ENCODE measurements around the gene TEX29.

The TEX29 gene

DNA sequence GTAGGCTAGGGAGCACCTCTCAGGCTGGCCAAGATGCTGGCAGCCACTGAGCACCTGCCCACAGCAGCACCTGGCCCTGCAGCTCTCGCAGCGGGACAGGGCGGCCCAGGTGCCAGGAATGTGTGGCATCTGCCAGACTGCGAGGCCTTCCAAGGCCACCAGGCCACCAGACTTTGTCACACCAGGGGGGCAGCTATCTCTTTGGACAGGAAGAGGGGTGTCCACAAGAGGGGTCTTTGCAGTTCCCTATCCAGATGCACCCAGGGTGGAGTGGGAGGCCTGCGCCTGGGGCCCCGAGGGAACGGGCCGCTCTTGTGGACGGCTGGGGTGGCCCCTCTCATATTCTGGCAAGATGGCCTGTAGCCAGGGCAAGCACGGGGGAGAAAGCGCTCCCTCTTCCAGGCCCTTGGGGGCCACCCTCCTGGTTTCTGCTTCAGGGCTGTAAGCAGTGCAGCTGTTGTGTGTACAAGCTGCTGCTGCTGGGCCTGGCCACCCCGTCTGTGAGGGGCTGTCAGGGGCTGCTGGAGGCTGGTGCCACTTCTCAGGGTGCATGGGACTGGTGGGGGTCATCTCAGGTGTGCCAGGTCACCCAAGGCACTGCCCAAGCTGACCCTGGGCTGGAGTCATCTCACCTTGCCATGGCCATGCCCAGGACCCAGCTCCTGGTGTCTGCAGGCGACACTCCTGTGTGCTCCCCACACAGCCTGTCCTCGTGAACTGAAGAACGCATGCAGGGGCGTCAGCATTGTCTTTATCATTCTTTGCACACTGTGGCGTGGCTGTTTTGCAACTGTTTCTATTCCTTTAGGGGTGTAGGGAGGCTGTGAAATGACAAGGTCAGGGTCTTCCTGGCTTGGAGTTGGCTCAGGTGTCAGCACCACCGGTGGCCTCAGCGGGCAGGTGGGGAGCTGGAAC lies 1.8 kb downstream of the TEX29 start:
- DNase-seq (ENCODE audit: low read depth): no peak

DNA sequence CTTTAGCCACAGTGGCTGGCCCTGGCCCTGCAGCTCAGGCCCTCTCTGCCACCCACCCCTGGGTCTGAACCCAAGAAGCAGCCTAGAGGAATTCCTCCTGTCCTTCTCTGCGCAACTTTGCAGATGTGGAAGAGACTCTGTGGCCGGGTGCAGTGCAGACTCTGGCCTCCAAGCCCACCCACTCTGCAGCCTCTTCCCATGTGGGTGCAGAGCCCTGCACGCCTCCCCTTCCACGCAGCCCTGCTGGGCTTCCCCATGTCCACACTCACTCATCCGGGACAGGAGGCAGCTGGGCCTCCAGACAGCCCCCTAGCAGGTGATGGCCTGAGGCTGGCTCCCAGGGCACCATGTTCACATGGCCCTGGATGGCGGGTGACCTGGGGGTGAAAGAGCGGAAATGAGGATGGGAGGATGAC lies 2.5 kb downstream of the TEX29 start:
- DNase-seq (ENCODE audit: low read depth): no peak

DNA sequence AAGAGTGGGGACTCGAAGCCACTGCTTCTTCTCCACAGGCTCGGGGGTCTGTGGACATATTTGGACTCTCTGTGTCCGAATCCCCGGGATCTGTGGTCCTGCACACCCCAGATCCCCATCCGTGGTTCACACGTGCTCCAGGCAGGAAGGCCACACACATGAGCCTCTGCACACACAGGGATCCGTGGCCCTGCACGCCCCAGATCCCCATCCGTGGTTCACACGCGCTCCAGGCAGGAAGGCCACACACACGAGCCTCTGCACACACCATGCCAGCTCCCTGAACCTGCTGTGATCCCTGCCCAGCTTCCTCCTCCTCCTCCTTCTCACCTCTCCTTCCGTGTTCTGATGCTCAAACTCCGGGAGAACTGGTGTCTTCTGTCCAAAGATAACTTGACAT lies 3.1 kb downstream of the TEX29 start:
- DNase-seq (ENCODE audit: low read depth): no peak

GRCh38 chr13:111323950-111324651 lies 3.7 kb downstream of the TEX29 start:
- DNase-seq (ENCODE audit: low read depth): no peak

DNA sequence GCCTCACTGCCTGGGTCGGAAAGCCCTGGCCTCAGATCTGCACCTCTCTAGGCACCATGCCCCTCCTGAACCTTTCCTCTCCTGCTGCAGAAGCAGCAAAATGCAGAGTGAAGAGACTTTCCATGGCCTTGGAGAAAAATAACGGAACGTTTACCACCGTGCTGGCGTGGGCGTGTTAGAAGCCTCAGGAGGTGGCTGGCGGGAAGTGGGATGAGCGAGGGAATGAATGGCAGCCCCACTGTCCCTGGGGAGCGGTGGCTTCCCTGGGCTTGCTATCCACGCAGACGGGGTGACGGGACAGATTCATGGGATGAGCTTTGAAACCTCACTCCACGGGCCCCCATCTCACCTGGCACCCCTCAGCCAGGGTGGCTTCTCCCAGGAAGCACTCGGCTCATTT lies 4.3 kb downstream of the TEX29 start:
- no peak for DNase-seq (ENCODE audit: low read depth)

- no peak for DNase-seq (ENCODE audit: low read depth)
Observed at GRCh38 chr13:111325146-111325890, 4.9 kb downstream of the TEX29 start.

DNA sequence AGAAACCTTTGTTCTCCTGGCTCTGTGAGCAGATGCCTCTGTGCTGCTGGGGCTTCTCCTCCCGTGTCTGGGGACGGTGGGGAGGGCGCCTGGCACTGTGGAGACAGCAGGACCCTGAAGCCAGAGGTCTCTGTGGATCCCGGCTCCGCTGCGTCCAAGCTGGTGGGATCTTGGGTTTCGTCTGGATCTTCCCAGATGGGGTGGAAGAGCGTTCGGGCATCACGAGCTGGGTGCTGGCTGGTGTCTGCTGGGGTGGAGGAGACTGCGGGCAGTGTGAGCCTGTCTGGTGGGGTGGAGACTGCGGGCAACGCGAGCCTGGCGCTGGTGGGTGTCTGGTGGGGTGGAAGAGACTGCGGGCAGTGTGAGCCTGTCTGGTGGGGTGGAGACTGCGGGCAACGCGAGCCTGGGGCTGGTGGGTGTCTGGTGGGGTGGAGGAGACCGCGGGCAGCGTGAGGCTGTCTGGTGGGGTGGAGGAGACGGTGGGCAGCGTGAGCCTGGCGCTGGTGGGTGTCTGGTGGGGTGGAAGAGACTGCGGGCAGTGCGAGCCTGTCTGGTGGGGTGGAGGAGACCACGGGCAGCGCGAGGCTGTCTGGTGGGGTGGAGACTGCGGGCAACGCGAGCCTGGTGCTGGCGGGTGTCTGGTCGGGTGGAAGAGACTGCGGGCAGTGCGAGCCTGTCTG lies 5.6 kb downstream of the TEX29 start:
- no peak for DNase-seq (ENCODE audit: low read depth)

DNA sequence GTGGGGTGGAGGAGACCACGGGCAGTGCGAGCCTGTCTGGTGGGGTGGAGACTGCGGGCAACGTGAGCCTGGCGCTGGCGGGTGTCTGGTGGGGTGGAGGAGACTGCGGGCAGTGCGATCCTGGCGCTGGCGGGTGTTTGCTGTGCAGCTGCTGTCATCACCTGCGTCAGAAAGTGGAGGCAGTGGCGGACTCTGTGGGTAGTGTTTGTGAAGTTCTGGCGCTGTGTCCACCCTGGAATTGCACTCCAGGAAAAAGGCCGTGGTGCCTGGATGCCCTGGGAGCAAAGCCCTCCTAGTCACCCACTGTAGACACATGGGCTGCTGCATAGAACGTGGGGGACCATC lies 6.2 kb downstream of the TEX29 start:
- DNase-seq (ENCODE audit: low read depth): no peak

GRCh38 chr13:111326981-111327642 lies 6.7 kb downstream of the TEX29 start:
- DNase-seq (ENCODE audit: low read depth): no peak

DNA sequence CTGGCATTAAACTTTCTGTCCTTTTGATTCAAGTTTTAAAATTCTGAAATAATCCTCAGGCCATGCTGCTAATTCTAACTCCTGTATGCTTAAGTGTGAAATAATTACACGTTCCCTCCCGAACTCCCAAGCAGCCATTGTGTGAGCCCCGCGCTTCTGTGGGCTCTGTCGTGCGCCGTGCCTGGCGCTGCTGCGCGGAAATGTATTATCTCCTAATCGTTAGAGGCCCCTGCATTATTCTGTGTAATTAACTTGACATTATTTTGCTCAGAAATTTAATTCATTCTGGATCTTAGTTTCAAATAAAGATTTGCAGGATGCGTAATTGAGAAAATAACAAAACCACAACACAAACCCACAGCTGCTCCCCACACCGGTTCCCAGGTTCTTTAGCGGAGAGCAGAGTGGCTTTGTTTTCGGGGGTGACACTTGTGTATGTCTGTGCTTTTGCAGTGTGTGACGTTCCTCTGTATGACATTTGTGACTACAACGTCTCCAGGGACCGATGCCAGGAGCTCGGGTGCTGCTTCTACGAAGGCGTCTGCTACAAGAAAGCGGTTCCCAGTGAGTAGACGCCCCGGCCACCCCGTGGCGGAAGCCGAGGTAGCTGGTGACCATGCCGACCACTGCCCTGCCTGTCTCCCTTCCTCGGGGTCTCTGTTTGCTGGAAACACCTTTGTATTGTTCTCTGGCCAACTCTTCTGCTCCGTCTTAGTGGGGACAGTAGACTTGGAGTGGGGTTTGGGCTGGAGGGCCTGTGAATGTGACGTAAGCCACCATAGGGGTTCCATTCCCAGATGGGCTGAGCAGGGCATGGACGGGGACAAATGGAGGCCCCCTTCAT lies 7.5 kb downstream of the TEX29 start:
- no peak for DNase-seq (ENCODE audit: low read depth)

GRCh38 chr13:111328574-111329410 lies 8.3 kb downstream of the TEX29 start:
- DNase-seq (ENCODE audit: low read depth): no peak

GRCh38 chr13:111329641-111330040 lies 9.2 kb downstream of the TEX29 start:
- DNase-seq (ENCODE audit: low read depth): no peak

DNA sequence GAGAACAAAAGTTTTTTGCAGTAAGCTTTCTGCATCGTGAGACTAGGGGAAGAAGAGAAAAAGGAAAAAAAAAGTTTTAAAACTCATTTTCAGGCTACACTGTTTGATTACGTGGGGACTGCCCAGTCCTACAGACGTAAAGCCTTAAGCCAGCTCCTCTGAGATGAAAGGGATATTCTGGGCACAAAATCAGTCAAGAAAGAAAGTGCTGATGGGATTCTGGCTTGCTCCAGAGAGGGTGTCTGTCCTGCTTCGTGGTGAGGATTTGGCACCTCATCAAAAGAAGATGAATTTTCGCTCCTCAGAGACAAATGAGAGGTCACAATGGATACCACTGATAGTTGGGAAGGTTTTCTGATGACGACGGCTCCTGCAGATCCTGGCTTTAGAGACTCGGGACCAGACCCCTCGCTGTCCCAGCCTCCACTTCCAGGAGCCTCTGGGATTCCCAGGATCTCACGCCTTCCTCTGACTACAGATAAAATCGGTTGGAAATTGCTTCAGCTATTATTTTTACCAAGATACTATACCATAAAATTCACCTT lies 9.7 kb downstream of the TEX29 start:
- DNase-seq (ENCODE audit: low read depth): no peak

DNA sequence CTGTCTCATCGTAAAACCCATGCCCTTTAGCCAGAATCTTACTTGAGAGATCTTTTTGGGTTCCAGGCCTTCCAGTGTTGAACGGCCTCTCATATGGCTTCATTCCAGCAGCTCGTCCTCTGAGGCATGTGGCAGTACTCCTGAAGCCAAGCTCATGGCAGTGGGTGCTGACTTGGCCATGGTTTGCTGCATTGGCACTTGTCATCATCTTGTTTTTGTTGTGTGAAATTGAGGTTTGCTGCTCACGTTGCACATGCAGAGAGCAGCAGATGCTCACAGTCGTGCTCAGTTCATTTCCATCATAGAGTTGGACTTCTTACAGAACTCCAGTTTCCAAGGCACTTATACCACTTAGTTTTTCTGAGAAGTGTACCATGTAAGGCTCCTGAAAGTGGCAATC lies 14.9 kb downstream of the TEX29 start:
- no peak for DNase-seq (ENCODE audit: low read depth)

DNA sequence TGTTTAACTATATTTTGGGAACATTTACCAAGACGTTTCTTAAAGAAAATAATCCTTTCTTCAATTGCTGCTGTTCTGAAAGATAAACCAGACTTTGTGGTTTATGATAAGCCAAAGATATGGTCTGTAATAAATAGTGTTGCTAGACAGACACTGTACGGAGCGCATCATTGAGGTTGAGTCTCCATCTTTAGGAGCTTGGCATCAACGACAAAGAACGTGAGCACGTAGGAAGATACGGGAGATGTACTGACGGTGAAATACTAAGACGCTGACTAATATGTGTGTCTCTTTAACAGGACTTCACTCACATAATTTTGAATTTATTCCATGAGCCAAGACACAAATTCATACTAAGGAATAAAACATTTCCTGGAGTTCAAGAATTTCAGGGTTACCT lies 16.2 kb downstream of the TEX29 start:
- no peak for DNase-seq (ENCODE audit: low read depth)

DNA sequence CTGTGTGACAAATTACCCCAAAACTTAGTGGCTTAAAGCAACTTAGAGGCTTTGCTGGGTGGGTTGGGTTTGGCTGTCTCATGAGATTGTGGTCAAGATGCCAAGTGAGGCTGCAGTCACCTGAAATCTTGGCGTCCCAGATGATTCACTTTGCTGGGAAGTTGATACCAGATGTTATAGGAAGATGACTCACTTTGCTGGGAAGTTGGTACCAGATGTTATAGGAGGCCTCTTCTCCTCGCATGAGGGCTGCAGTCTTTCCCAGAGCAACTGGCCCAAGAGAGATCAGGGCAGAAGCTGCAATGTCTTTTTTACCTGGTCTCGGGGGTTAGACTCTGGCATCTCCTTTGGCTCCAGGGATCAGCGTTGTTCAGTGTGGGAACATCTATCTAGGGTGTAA lies 16.8 kb downstream of the TEX29 start:
- peak; percentile 76 for DNase-seq (ENCODE audit: low read depth)

GRCh38 chr13:111337741-111338140 lies 17.3 kb downstream of the TEX29 start:
- no peak for DNase-seq (ENCODE audit: low read depth)

GRCh38 chr13:111338841-111339240 lies 18.4 kb downstream of the TEX29 start:
- DNase-seq (ENCODE audit: low read depth): no peak

DNA sequence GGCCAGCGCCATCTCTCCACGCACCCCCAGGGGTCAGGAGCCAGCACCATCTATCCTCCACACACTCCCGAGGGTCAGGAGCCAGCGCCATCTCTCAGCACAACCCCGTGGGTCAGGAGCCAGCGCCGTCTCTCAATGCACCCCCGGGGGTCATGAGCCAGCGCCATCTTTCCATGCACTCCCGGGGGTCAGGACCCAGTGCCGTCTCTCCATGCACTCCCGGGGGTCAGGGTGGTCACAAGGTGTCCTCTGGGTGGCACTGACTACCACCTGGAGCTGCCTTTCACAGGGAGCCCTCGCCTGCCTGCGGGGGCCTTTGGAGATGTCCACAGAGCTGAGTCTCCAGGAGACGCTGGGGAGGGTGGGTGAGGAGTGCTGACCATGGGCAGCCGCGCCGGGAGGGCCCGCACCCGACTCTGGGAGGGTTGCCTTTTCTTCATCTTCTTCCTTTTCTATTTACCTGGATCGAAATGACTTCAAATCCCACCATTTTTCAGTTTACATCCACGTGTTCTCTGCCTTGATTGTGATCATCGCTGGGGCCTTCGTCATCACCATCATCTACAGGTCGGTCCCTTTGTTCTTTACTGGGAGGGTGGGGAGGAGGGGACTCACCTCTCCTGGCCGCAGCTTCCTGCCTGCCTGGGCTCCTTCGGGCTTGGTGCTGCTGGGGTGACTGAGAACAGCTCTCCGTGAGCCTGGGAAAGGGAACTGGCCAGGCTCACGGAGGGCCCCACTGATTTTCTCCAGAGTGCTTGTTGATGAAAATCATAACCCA lies 19.1 kb downstream of the TEX29 start:
- DNase-seq (ENCODE audit: low read depth): no peak
